Adrenal gland (tissue), 5 donors: ENCODE measurements around the gene MFNG.

Experiments
- POLR2A ChIP-seq, 2 donors: fragments of 450-650 bp; IDR thresholded peaks; one replicate each; pipeline ENCODE4 v1.6.1; 2017; ENCODE audit warnings: antibody characterized with exemption in 2 of 2, mild to moderate bottlenecking in 2 of 2, moderate library complexity in 1 of 2
- TF ChIP-seq, protein P1 (sequence below), 6 experiments: fragments of 450-650 bp in 4 of 6; fragments of 200-600 bp in 2 of 6; sonication (generic) in 1 of 6; IDR thresholded peaks; 1 replicate in 5 of 6; 2 replicates in 1 of 6; pipeline versions ENCODE4 v1.5.1 to v1.8.0; 2016 to 2021; ENCODE audit warnings: antibody characterized with exemption in 6 of 6, mild to moderate bottlenecking in 2 of 6, moderate library complexity in 1 of 6
- donor health status: DM: no; HTN: no; CAD: no.

DNA sequence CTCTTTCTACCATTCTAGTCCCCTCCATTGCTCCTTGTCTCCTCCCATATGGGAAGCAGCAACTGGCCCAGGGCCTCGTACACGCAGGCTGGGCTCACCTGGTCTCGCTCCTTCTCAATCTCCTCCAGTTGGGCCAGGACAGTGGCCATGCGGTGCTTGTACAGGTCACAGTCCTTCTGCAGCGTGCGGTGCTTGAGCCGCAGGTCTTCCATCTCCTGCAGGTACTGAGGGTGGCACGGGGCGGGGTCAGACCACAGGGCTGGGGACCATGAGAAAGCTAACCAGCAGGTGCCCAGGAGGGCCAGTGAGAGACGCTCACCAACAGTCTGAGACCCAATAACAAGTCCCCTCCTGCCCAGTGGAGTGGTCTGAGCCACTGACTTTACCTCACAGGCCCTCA lies 21.5 kb upstream of the MFNG start:
- TF ChIP-seq, protein P1, sequence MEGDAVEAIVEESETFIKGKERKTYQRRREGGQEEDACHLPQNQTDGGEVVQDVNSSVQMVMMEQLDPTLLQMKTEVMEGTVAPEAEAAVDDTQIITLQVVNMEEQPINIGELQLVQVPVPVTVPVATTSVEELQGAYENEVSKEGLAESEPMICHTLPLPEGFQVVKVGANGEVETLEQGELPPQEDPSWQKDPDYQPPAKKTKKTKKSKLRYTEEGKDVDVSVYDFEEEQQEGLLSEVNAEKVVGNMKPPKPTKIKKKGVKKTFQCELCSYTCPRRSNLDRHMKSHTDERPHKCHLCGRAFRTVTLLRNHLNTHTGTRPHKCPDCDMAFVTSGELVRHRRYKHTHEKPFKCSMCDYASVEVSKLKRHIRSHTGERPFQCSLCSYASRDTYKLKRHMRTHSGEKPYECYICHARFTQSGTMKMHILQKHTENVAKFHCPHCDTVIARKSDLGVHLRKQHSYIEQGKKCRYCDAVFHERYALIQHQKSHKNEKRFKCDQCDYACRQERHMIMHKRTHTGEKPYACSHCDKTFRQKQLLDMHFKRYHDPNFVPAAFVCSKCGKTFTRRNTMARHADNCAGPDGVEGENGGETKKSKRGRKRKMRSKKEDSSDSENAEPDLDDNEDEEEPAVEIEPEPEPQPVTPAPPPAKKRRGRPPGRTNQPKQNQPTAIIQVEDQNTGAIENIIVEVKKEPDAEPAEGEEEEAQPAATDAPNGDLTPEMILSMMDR (IDR thresholded peaks at IDR 0.05): no peak
- no peak for TF ChIP-seq POLR2A (IDR thresholded peaks at IDR 0.05)
